Adipose tissue (tissue), 3 donors: ENCODE results near the gene CYP26A1. TPM values are rescaled to one million over a fixed set of nuclear protein-coding genes. Genes with fewer than 3 reads are reported as not detected.

Experiments
- H3K27ac ChIP-seq: one replicate; pipeline ENCODE4 v1.5.1; 2013; ENCODE audit warnings: low read depth, low read length
- WGBS, 3 donors: extraction: QIAGEN DNeasy Blood & Tissue Kit; methylation state at CpG; one replicate each; pipeline ENCODE4 v1.1.7; 2013; 5-methylcytosine and 5-hydroxymethylcytosine counted together
- polyA plus RNA-seq, 3 donors: library from polyadenylated mRNA; stranded (reverse); fragments of 200-250 nt; gene quantifications; one replicate each; pipeline ENCODE4 v1.2.3, GENCODE V29; 2013
- donor health status: healthy with polysubstance abuse.
- donor health status: Bipolar disorder and iron deficiency.
- donor health status: healthy.

Gene CYP26A1
- polyA plus RNA-seq, 3 donors = 0.79 TPM; not detected in 2

DNA sequence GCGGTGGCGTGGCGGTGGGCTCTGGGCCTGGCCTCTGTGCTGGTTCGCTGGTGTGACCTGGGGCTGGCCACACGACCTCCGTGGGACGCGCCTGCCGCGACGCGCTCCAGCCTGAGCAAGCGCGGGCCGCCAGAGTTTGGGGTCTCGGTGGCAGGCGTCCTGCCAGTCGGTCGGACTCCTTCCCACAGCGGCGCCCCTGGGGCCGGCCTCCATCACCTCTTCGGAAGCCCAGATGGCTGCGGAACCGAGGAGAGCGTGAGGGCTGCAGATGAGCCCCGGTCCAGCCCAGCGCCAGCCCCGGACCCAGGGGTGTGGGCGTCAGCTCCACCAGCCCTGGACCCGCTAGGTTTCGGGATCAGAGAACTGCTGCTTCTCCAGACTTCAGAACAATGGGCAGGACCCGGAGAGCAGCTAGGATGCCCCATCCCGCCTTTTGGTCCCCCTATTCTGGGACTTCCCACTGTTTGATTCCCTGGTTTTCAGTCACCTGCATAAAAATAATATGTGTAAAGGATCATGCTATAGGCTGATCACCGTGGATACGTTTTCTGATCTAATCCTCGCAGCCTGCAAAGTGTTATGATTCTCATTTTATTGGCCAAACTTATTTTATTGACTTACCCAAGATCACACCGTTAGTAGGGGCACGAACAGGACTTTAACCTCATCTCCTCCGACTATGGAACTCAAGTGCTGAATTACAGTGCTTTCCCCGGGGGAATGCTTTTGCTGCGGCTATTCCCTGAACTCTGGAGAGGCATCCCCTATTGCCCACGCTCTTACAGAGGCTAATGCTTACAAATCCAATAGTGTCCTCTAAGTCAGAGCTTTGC, 10.3 kb upstream of the CYP26A1 start:
- no peak overlapping the region for H3K27ac ChIP-seq
- WGBS, 3 donors = 20 to 27% (median 21%) methylated on average over 39 to 43 of the region's 43 CpGs

DNA sequence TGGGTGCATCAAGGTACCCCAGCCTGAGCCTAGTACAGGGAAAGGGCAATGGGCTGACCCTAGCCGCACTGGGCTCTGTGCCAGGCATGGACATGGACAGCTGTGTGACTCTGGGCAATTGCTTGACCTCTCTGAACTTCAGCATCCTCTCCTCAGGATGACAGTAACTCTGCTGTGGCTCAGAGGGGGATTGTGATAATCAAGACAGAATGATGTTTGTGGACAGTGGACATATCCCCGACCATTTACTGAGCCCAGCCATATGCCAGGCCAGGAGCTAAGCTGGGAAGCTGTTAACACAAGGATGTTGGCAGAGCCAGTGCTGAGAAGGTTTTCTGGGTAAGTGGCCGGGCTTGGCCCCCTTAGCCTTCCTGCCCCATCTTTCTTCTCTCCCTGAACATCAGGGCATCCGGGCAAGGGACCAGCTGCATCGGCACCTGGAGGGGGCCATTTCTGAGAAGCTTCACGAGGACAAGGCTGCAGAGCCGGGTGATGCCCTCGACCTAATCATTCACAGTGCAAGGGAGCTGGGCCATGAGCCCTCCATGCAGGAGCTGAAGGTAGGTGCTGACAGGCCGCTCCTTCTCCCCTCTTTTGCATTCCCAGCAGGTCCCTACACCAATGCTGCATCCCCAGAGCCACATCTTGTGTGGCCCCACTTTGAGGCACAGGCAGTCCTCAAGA, 9.6 kb upstream of the CYP26A1 start:
- H3K27ac ChIP-seq = no peak overlapping the region
- WGBS, 3 donors = 66 to 76% (median 71%) methylated on average over 9 of the region's 9 CpGs

DNA sequence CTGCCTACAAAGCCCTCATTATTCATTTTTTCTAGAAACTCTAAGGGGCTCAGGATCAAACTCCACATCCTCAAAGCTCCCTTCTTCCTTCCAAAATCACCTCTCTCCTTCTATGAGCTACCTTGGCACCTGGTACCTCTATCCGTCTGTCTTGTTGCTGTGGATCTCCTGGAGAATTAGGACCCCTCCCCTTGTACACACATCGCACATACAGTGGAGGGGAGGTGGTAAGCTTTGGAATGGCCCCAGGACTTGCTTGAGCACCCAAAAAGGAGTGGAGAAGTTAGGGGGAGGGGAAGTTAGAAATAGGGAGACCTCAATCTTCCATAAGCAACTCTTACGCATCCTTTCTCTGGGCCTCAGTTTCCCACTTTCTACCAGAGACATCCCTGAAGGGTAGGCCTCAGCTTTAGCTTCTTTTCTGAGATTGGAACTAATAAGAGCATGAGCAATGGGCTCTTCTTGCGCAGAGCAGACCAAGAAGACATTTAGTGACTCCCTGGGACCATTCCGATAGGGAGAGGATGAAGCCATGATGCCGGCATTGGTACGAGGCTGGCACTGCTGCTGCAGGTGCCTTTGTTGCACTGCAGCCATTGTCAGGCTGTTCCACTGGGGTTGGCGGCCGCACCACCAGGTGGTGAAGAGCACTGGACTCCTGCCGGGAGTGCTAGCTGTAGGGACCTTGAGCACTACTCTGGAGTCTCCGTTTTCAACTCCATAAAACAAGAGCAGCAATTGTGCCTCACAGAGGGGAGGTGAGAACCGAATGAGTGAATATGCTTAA, 8.6 kb upstream of the CYP26A1 start:
- 63 to 75% (median 73%) methylated on average over 12 of the region's 12 CpGs for WGBS, 3 donors
- H3K27ac ChIP-seq = no peak overlapping the region

DNA sequence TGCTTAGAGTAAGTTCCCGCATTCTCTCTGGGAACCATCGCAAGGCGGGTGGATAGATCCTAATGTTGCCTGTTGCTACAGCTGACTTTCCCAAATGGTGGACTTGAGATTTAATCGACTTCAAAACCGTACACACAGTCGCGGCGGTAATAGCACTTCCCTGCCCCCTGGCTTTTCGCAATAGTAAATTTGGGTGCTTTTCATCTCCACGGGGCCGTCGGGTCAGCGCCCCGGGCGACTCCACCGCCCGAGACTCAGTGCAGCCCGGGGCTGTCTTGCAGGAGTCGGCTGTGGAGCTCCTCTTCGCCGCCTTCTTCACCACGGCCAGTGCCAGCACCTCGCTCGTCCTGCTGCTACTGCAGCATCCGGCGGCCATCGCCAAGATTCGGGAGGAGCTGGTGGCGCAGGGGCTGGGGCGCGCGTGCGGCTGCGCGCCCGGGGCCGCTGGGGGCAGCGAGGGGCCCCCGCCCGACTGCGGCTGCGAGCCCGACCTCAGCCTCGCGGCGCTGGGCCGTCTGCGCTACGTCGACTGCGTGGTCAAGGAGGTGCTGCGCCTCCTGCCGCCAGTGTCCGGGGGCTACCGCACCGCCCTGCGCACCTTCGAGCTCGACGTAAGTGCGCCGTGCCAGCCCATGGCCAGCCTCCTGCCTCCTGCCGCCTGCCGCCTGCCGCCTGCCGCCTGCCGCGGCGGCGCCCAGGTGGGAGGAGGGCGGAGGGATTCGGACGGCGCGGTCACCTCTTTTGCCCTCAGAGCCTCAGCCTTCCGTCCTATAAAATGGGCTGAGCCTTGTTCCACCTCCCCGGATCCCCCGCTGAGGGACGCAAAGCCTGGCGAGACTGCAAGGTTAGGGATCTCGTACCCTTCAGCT, 7.8 kb upstream of the CYP26A1 start:
- H3K27ac ChIP-seq = no peak overlapping the region
- WGBS, 3 donors = 6 to 10% (median 7%) methylated on average over 68 to 81 of the region's 81 CpGs

- 16 to 24% (median 23%) methylated on average over 11 of the region's 11 CpGs for WGBS, 3 donors
- no peak overlapping the region for H3K27ac ChIP-seq
Observed at GRCh38 chr10:93066544-93066913, 7.2 kb upstream of the CYP26A1 start.

DNA sequence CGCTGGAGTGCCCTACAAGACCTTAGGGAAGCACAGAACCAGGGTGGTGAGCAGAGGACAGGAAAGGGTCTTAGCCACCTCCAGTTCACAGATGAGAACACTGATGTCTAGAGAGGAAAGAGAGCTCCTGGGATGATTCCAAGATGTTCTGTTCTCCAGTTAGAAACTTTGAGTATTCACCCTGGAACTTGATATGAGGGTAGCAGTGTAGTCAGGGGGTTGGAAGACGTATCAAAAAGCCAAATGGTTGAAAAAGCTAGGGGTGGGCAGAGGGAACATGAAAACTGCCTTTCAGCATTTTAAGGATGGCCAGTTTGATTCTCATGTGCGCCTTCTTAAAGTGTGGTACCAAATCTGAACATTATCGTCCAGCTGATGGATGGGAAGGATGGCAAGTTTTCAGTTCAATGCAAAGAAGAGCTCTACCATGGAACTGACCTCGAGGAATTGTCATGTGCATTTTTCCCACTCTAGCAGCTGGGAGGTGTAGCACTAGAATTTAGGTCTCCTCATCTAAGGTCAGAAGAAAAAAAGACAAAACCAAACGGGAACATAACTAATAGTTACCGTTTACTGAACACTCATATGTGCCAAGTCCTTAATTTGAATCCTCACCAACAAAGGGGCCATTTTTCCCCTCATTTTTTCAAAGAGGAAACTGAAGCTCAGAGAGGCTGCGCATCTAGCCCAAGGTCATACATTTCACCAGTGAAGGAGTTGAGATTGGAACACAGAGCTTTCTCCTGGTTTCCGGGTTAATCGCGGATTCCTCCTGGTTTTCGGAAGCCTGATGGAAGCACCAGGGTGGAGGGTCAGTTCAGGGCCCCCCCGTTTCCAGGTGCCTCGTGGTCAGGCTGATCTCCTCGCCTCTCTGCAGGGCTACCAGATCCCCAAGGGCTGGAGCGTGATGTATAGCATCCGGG, 6.0 kb upstream of the CYP26A1 start:
- WGBS, 3 donors = 10 to 12% (median 10%) methylated on average over 17 of the region's 17 CpGs

GRCh38 chr10:93068411-93069244, 5.1 kb upstream of the CYP26A1 start:
- no peak overlapping the region for H3K27ac ChIP-seq
- 1 to 4% (median 2%) methylated on average over 71 to 73 of the region's 73 CpGs for whole genome bisulfite sequencing, 3 donors

More for the DNA sequence above, 6.0 kb upstream of the CYP26A1 start:
- H3K27ac ChIP-seq = no peak overlapping the region

DNA sequence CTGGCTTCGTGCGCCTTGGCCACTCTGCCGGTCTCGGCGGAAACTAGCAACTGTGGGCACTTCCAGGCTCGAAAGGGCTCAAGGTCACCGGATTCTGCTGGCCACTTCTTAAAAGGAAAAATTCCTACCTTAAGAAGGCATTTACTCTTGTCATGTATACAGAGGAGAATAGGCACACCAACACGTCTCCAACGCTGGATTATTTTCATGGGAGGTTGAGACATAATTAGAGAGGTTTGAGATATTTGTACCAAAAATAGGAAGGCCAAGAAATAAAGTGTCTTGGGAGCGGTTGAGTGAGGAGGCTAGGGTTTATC, 4.5 kb upstream of the CYP26A1 start:
- H3K27ac ChIP-seq = no peak overlapping the region
- 15 to 29% (median 26%) methylated on average over 10 of the region's 10 CpGs for WGBS, 3 donors

- WGBS, 3 donors = 63 to 74% (median 67%) methylated on average over 5 of the region's 5 CpGs
- no peak overlapping the region for H3K27ac ChIP-seq
Observed at GRCh38 chr10:93070378-93071176, 3.1 kb upstream of the CYP26A1 start.

DNA sequence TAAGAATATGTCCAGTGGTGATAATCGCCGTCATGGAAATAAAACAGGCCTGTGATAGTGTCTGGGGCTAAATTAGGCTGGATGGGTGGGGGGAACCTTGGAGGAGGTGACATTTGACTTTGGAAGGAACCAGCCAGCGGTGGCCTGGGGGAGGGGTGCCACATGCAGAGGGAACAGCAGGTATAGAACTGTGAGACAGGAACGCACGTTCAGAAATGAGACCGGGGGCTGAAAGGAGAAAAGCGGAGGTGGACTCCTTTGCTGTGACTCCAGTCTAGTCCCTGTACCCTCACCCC, 2.6 kb upstream of the CYP26A1 start:
- no peak overlapping the region for H3K27ac ChIP-seq
- WGBS, 3 donors = 52 to 58% (median 56%) methylated on average over 7 of the region's 7 CpGs

- 1 to 4% (median 2%) methylated on average over 37 of the region's 37 CpGs for WGBS, 3 donors
- no peak overlapping the region for H3K27ac ChIP-seq
Observed at GRCh38 chr10:93071674-93072224, 1.9 kb upstream of the CYP26A1 start.

- no peak overlapping the region for H3K27ac ChIP-seq
- 1% methylated on average over 27 of the region's 27 CpGs for WGBS, 3 donors
Observed at GRCh38 chr10:93072225-93072712, 1.4 kb upstream of the CYP26A1 start.

DNA sequence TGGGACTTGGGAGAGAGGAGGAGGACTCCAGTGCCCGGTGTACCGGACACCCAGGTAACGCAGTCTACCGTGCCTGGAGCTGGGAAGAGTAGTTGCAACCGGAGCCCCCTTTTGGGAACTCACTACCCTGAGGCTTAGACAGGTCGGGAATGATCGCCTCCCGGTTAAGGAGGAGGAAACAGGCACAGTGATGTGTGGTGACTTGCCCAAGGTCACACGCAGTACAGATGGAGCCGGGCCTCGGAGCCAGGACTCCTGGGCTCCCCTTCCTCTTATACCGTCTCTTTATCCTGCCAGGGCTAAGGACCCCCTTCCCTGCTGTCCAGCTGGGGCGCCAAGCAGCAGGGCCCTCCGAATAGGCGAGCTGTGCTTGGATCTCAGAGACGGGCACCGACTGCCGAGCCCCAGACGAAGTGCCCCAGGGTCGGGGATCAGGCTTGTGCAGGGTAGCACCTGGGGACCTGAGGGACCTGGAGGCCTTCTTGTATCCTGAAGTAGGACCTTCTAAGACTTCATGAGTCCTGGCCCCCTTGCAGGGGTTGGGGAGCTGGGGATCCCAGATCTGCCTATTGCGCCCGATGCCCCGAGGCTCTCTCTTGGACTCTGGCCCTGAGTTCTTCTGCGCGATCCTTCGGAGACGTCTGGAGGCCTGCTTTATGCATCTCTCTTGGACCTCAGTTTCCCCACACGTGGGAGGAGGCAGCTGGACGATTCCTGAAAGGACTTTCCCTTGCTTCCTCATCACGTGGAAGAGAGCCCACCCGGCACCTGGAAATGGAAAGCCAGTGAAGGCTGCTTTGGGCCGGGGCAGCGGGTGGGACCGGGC, 767 bp upstream of the CYP26A1 start:
- WGBS, 3 donors = 2 to 6% (median 3%) methylated on average over 33 to 34 of the region's 34 CpGs
- H3K27ac ChIP-seq = no peak overlapping the region

DNA sequence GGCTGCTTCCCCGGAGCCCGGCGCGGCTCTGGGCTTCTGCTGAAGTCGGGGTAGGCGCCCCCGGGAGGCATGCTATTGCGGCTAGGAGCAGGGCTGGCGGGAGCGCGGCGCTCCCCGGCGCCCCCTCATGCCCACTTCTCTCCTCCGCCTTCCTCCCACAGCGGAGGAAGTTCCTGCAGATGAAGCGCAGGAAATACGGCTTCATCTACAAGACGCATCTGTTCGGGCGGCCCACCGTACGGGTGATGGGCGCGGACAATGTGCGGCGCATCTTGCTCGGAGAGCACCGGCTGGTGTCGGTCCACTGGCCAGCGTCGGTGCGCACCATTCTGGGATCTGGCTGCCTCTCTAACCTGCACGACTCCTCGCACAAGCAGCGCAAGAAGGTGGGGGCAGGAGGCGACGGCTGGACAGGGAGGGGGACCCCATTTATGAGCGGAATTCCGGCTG, 479 bp downstream of the CYP26A1 start:
- H3K27ac ChIP-seq = no peak overlapping the region
- WGBS, 3 donors = 0 to 1% (median 1%) methylated on average over 39 to 40 of the region's 40 CpGs
